Neural progenitor cell (in vitro differentiated cells): Measurements from ENCODE around the gene NAPG. TPM values are rescaled to one million over a fixed set of nuclear protein-coding genes. Genes with fewer than 3 reads are reported as not detected.
"Not testable (repeated sequence)": the region's sequence is repeated elsewhere in the genome, so short reads cannot be mapped to it uniquely, and the experiment has no call there.

ENCODE experiments used
- DNase-seq: peaks from one replicate; pipeline ENCODE4 v3.0.0-alpha.2; 2016; ENCODE audit warnings: low spot score
- H2AFZ ChIP-seq: fragments of 200-600 bp; sonication (generic); replicated peaks from 2 replicates; pipeline ENCODE4 v1.6.1; 2016; ENCODE audit warnings: antibody characterized with exemption
- H3F3A ChIP-seq: fragments of 200-600 bp; sonication (generic); 2 replicates; pipeline ENCODE4 v1.6.1; 2016; ENCODE audit warnings: antibody characterized with exemption, low read depth
- H3K27ac ChIP-seq: fragments of 200-600 bp; sonication (generic); 2 replicates; pipeline ENCODE4 v1.5.1; 2016; ENCODE audit warnings: mild to moderate bottlenecking
- H3K27me3 ChIP-seq: fragments of 200-600 bp; sonication (generic); 2 replicates; pipeline ENCODE4 v1.6.1; 2016; ENCODE audit warnings: mild to moderate bottlenecking, moderate library complexity
- H3K36me3 ChIP-seq: fragments of 200-600 bp; sonication (generic); 2 replicates; pipeline ENCODE4 v1.5.1; 2016
- H3K4me1 ChIP-seq: fragments of 200-600 bp; sonication (generic); 2 replicates; pipeline ENCODE4 v1.6.1; 2016; ENCODE audit warnings: mixed run types
- H3K4me2 ChIP-seq: fragments of 200-600 bp; sonication (generic); 2 replicates; pipeline ENCODE4 v1.6.1; 2016
- H3K4me3 ChIP-seq: fragments of 200-600 bp; sonication (generic); 2 replicates; pipeline ENCODE4 v1.5.1; 2016
- H3K79me2 ChIP-seq: fragments of 200-600 bp; sonication (generic); 2 replicates; pipeline ENCODE4 v1.6.1; 2016; ENCODE audit warnings: low read depth
- H3K9ac ChIP-seq: fragments of 200-600 bp; sonication (generic); 2 replicates; pipeline ENCODE4 v1.6.1; 2016
- H3K9me3 ChIP-seq: fragments of 200-600 bp; sonication (generic); 2 replicates; pipeline ENCODE4 v1.5.1; 2016; ENCODE audit warnings: low read depth
- H4K20me1 ChIP-seq: fragments of 200-600 bp; sonication (generic); 2 replicates; pipeline ENCODE4 v1.6.1; 2016; ENCODE audit warnings: low read depth
- H3K27ac Mint-ChIP-seq: 3 replicates; pipeline ENCODE4 v1.8.0; 2021; ENCODE audit warnings: mixed read lengths
- H3K27me3 Mint-ChIP-seq: 2 replicates; pipeline ENCODE4 v1.8.0; 2022; ENCODE audit warnings: low read depth, mild to moderate bottlenecking, inconsistent platforms, moderate library complexity, mixed read lengths; ENCODE audit not compliant: insufficient read depth
- H3K36me3 Mint-ChIP-seq: 3 replicates; pipeline ENCODE4 v1.8.0; 2021; ENCODE audit warnings: mixed read lengths
- H3K4me1 Mint-ChIP-seq: 3 replicates; pipeline ENCODE4 v1.8.0; 2021; ENCODE audit warnings: mixed read lengths
- H3K4me3 Mint-ChIP-seq: 3 replicates; pipeline ENCODE4 v1.8.0; 2021; ENCODE audit warnings: mild to moderate bottlenecking, moderate library complexity, mixed read lengths
- H3K9me3 Mint-ChIP-seq: 3 replicates; pipeline ENCODE4 v1.8.0; 2020; ENCODE audit warnings: mixed read lengths
- CTCF ChIP-seq: fragments of 200-600 bp; sonication (generic); IDR thresholded peaks from 2 replicates; pipeline ENCODE4 v1.5.1; 2017; ENCODE audit warnings: antibody characterized with exemption, mild to moderate bottlenecking
- EZH2 ChIP-seq: fragments of 200-600 bp; sonication (generic); IDR thresholded peaks from 2 replicates; pipeline ENCODE4 v1.6.1; 2017; ENCODE audit warnings: antibody characterized with exemption, mild to moderate bottlenecking, moderate library complexity
- EZH2phosphoT487 ChIP-seq: fragments of 200-600 bp; sonication (generic); IDR thresholded peaks from 2 replicates; pipeline ENCODE4 v1.6.1; 2017; ENCODE audit warnings: antibody characterized with exemption
- total RNA-seq: library from RNA; depleted of rRNA; stranded (reverse); fragments of >200 nt; gene quantifications from 2 replicates; pipeline ENCODE4 v1.2.3, GENCODE V29; 2015; ENCODE audit warnings: low replicate concordance

The NAPG gene
- total RNA-seq, 1 donor from 2014 or later: 56.6 TPM

DNA sequence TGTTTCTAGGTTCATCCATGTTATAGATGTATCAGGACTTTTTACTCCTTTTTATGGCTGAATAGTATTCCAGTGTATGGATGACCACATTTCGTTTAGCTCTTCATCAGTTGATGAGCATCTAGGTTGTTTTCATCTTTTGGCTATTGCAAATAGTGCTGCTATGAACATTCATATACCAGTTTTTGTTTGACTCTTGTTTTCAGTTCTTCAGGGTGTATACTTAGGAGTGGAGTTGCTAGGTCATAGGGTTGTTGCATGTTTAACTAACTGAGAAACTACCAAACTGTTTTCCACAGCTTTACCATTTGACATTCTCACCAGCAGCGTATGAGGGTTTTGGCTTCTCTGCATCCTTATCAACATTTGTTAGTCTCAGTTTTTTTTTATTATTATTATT lies 25.8 kb upstream of the NAPG start:
- H3K27ac Mint-ChIP-seq: no peak overlapping the region
- no peaks in the 10 kb centered on the region for H3K79me2 ChIP-seq
- no peaks in the 10 kb centered on the region for H3K36me3 ChIP-seq
- H2AFZ ChIP-seq: no peak overlapping the region
- no peaks in the 10 kb centered on the region for H3K4me1 ChIP-seq
- no peak overlapping the region for H3K4me2 ChIP-seq
- H3K9me3 ChIP-seq: peaks cover 8% of the 10 kb centered on the region
- TF ChIP-seq EZH2phosphoT487 (no peak), EZH2 (no peak), CTCF (no peak)
- no peak for DNase-seq
- peaks cover 6% of the 10 kb centered on the region for H3K27me3 Mint-ChIP-seq
- no peak overlapping the region for H3K4me3 Mint-ChIP-seq
- H3K4me1 Mint-ChIP-seq: no peaks in the 10 kb centered on the region
- H3K36me3 Mint-ChIP-seq: no peaks in the 10 kb centered on the region
- H3K9me3 Mint-ChIP-seq: peaks cover 14% of the 10 kb centered on the region
- no peaks in the 10 kb centered on the region for H3F3A ChIP-seq
- H3K27ac ChIP-seq: no peak overlapping the region
- no peak overlapping the region for H3K9ac ChIP-seq
- H3K27me3 ChIP-seq: no peaks in the 10 kb centered on the region
- no peak overlapping the region for H3K4me3 ChIP-seq
- no peaks in the 10 kb centered on the region for H4K20me1 ChIP-seq

DNA sequence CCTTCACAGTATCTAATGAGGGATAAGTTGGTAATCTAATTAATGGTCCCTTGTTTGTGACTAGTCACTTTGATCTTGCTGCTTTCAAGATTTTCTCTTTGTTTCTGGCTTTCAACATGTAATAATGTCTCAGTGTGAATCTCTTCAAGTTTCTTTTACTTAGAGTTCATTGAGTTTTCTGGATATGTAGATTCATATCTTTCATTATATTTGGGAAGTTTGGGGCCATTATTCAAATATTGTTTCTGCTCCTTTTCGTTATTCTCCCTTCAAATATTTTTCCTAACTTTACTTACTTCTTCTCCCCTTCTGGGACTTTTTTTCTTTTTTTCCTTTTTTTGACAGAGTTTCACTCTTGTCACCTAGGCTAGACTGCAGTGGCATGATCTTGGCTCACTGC lies 21.1 kb upstream of the NAPG start:
- peaks cover 37% of the 10 kb centered on the region for H3K9me3 Mint-ChIP-seq
- Histone ChIP-seq H3K27me3 (no peaks in the 10 kb centered on the region), H2AFZ (no peak overlapping the region), H3K79me2 (no peaks in the 10 kb centered on the region), H3K9me3 (peaks cover 8% of the 10 kb centered on the region), H3K36me3 (no peaks in the 10 kb centered on the region), H4K20me1 (no peaks in the 10 kb centered on the region), H3F3A (no peaks in the 10 kb centered on the region), H3K9ac (no peak overlapping the region), H3K4me2 (no peak overlapping the region), H3K27ac (no peak overlapping the region), H3K4me1 (no peaks in the 10 kb centered on the region), H3K4me3 (no peak overlapping the region)
- H3K4me3 Mint-ChIP-seq: no peak overlapping the region
- H3K36me3 Mint-ChIP-seq: peaks cover 4% of the 10 kb centered on the region
- no peaks in the 10 kb centered on the region for H3K4me1 Mint-ChIP-seq
- no peak for TF ChIP-seq CTCF
- TF ChIP-seq EZH2: no peak
- TF ChIP-seq EZH2phosphoT487: no peak
- peaks cover 3% of the 10 kb centered on the region for H3K27me3 Mint-ChIP-seq
- H3K27ac Mint-ChIP-seq: no peak overlapping the region
- no peak for DNase-seq

GRCh38 chr18:10505892-10506291 lies 19.9 kb upstream of the NAPG start:
- H3K4me3 ChIP-seq, H3K27ac ChIP-seq, H3K27ac Mint-ChIP-seq, H3K27me3 Mint-ChIP-seq, H3K4me1 ChIP-seq, H3K36me3 ChIP-seq, DNase-seq, H3K79me2 ChIP-seq, H4K20me1 ChIP-seq, H3K27me3 ChIP-seq, H3K9ac ChIP-seq, H3K4me1 Mint-ChIP-seq, H3K36me3 Mint-ChIP-seq, H2AFZ ChIP-seq, H3K4me2 ChIP-seq, H3K9me3 ChIP-seq, H3K4me3 Mint-ChIP-seq, H3F3A ChIP-seq: not testable (repeated sequence)
- H3K9me3 Mint-ChIP-seq: peaks cover 35% of the 10 kb centered on the region

DNA sequence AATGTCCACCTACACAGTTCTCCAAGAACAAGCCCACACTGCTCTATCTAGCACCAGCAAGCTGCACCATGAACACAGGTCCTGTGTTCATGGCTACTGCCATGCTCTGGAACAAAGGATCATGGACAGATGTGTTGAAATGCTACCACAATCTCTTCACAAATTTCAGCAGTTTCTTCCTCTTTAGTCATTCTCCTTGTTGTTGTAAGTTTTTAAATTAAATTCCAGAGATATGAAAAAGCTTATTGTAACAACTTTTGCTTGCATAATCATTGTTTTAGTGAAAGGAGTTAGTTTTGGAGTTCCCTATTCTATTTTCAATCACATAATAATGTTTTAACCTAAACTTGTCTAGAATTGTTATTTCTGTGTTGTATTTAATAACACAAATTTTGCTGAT lies 17.2 kb upstream of the NAPG start:
- H3K9me3 Mint-ChIP-seq: peaks cover 32% of the 10 kb centered on the region
- no peak for TF ChIP-seq EZH2
- no peak for TF ChIP-seq EZH2phosphoT487
- TF ChIP-seq CTCF: no peak
- H3K4me1 Mint-ChIP-seq: peaks cover under 1% of the 10 kb centered on the region
- H3K36me3 Mint-ChIP-seq: peaks cover 4% of the 10 kb centered on the region
- H2AFZ ChIP-seq: no peak overlapping the region
- H3F3A ChIP-seq: no peaks in the 10 kb centered on the region
- no peak for DNase-seq
- no peak overlapping the region for H3K27ac Mint-ChIP-seq
- H3K4me3 Mint-ChIP-seq: no peak overlapping the region
- H3K27me3 ChIP-seq: no peaks in the 10 kb centered on the region
- no peak overlapping the region for H3K4me3 ChIP-seq
- H3K4me2 ChIP-seq: no peak overlapping the region
- peaks cover 8% of the 10 kb centered on the region for H3K9me3 ChIP-seq
- H3K27ac ChIP-seq: no peak overlapping the region
- H3K4me1 ChIP-seq: no peaks in the 10 kb centered on the region
- no peaks in the 10 kb centered on the region for H3K79me2 ChIP-seq
- H3K36me3 ChIP-seq: no peaks in the 10 kb centered on the region
- no peaks in the 10 kb centered on the region for H4K20me1 ChIP-seq
- H3K27me3 Mint-ChIP-seq: no peaks in the 10 kb centered on the region
- no peak overlapping the region for H3K9ac ChIP-seq
